ENCODE data around the gene KRTAP10-11.

- TF ChIP-seq CTCF (IDR thresholded peaks at IDR 0.05) (no peak), POLR2A (IDR thresholded peaks at IDR 0.05) (no peak)
Observed at GRCh38 chr21:44664691-44665090, 18.5 kb downstream of the KRTAP10-11 start.

Data from tibial nerve (tissue), 3 donors.